H9 (cell line): ENCODE measurements around the gene RMND5B. TPM values are rescaled to one million over a fixed set of nuclear protein-coding genes. Genes with fewer than 3 reads are reported as not detected.

Source experiments
- DNase-seq: peaks from one replicate; pipeline ENCODE4 v3.0.0-alpha.2; 2017
- H2AFZ ChIP-seq: one replicate; pipeline ENCODE4 v1.6.1; 2013; ENCODE audit warnings: mild to moderate bottlenecking, low read length, control low read depth, moderate library complexity
- H2AK5ac ChIP-seq: 2 replicates; pipeline ENCODE4 v1.6.1; 2013; ENCODE audit warnings: low read length, control low read depth, mixed read lengths; ENCODE audit not compliant: insufficient read length
- H2BK120ac ChIP-seq: one replicate; pipeline ENCODE4 v1.6.1; 2013; ENCODE audit warnings: low read depth, mild to moderate bottlenecking, low read length, control low read depth, inconsistent platforms; ENCODE audit not compliant: poor library complexity, severe bottlenecking
- H2BK12ac ChIP-seq: 2 replicates; pipeline ENCODE4 v1.6.1; 2013; ENCODE audit warnings: low read length, control low read depth, mixed read lengths, low read depth; ENCODE audit not compliant: insufficient read length
- H2BK15ac ChIP-seq: 2 replicates; pipeline ENCODE4 v1.6.1; 2013; ENCODE audit warnings: low read depth, low read length, control low read depth
- H2BK20ac ChIP-seq: one replicate; pipeline ENCODE4 v1.6.1; 2013; ENCODE audit warnings: low read depth, mild to moderate bottlenecking, low read length, control low read depth, inconsistent platforms; ENCODE audit not compliant: poor library complexity, severe bottlenecking
- H2BK5ac ChIP-seq: 2 replicates; pipeline ENCODE4 v1.6.1; 2013; ENCODE audit warnings: low read length, control low read depth, mixed read lengths; ENCODE audit not compliant: insufficient read length
- H3K14ac ChIP-seq: 2 replicates; pipeline ENCODE4 v1.6.1; 2013; ENCODE audit warnings: low read length, control low read depth; ENCODE audit not compliant: insufficient read depth
- H3K18ac ChIP-seq: 2 replicates; pipeline ENCODE4 v1.6.1; 2013; ENCODE audit warnings: low read depth, mild to moderate bottlenecking, mixed read lengths, low read length, control low read depth; ENCODE audit not compliant: insufficient read length
- H3K23ac ChIP-seq: 2 replicates; pipeline ENCODE4 v1.6.1; 2013; ENCODE audit warnings: low read length, control low read depth, mixed read lengths, low read depth; ENCODE audit not compliant: insufficient read length
- H3K23me2 ChIP-seq: 2 replicates; pipeline ENCODE4 v1.6.1; 2013; ENCODE audit warnings: low read depth, mild to moderate bottlenecking, mixed read lengths, low read length, control low read depth; ENCODE audit not compliant: insufficient read length, poor library complexity, severe bottlenecking
- H3K27ac ChIP-seq: 2 replicates; pipeline ENCODE4 v1.5.1; 2013; ENCODE audit warnings: low read length, control low read depth, mixed read lengths, low read depth; ENCODE audit not compliant: insufficient read length
- H3K27me3 ChIP-seq: 2 replicates; pipeline ENCODE4 v1.6.1; 2013; ENCODE audit warnings: low read length, control low read depth, inconsistent platforms; ENCODE audit not compliant: insufficient read depth
- H3K4ac ChIP-seq: 2 replicates; pipeline ENCODE4 v1.6.1; 2013; ENCODE audit warnings: low read depth, mild to moderate bottlenecking, control low read depth, inconsistent platforms, low read length, moderate library complexity
- H3K4me1 ChIP-seq: 2 replicates; pipeline ENCODE4 v1.6.1; 2013; ENCODE audit warnings: low read length, control low read depth, inconsistent platforms; ENCODE audit not compliant: insufficient read depth
- H3K4me2 ChIP-seq: 2 replicates; pipeline ENCODE4 v1.6.1; 2013; ENCODE audit warnings: low read length, control low read depth, mixed read lengths; ENCODE audit not compliant: insufficient read length, insufficient read depth
- H3K56ac ChIP-seq: 2 replicates; pipeline ENCODE4 v1.6.1; 2013; ENCODE audit warnings: low read depth, mild to moderate bottlenecking, mixed read lengths, low read length, control low read depth; ENCODE audit not compliant: insufficient read length
- H3K79me1 ChIP-seq: 2 replicates; pipeline ENCODE4 v1.6.1; 2013; ENCODE audit warnings: low read depth, mild to moderate bottlenecking, moderate library complexity, low read length, control low read depth, inconsistent platforms; ENCODE audit not compliant: insufficient read depth, poor library complexity, severe bottlenecking
- H3K79me2 ChIP-seq: 2 replicates; pipeline ENCODE4 v1.6.1; 2013; ENCODE audit warnings: low read length, control low read depth, inconsistent platforms; ENCODE audit not compliant: insufficient read depth
- H3K9ac ChIP-seq: 2 replicates; pipeline ENCODE4 v1.6.1; 2013; ENCODE audit warnings: low read length, control low read depth, mixed read lengths; ENCODE audit not compliant: insufficient read length; ENCODE audit errors: extremely low read depth
- H3K9me3 ChIP-seq: one replicate; pipeline ENCODE4 v1.6.1; 2013; ENCODE audit warnings: low read depth, low read length, inconsistent platforms; ENCODE audit not compliant: control insufficient read depth
- H3T11ph ChIP-seq: one replicate; pipeline ENCODE4 v1.6.1; 2013; ENCODE audit warnings: mild to moderate bottlenecking, low read length, control low read depth, inconsistent platforms
- H4K20me1 ChIP-seq: one replicate; pipeline ENCODE4 v1.6.1; 2013; ENCODE audit not compliant: control insufficient read depth, insufficient read length, insufficient read depth
- H4K5ac ChIP-seq: 2 replicates; pipeline ENCODE4 v1.6.1; 2013; ENCODE audit warnings: low read depth, mild to moderate bottlenecking, mixed read lengths, low read length, control low read depth; ENCODE audit not compliant: insufficient read length
- H4K8ac ChIP-seq: replicated peaks from 2 replicates; pipeline ENCODE4 v1.6.1; 2013; ENCODE audit warnings: low read length, control low read depth, mixed read lengths, low read depth; ENCODE audit not compliant: insufficient read length
- H4K91ac ChIP-seq: 2 replicates; pipeline ENCODE4 v1.6.1; 2013; ENCODE audit warnings: low read depth, mild to moderate bottlenecking, moderate library complexity, mixed read lengths, low read length, control low read depth; ENCODE audit not compliant: insufficient read length
- H3K27ac Mint-ChIP-seq, 3 experiments: 2 replicates in 2 of 3; 3 replicates in 1 of 3; pipeline ENCODE4 v1.8.0; 2020 to 2021; ENCODE audit warnings: mixed read lengths in 3 of 3, mild to moderate bottlenecking in 1 of 3, moderate library complexity in 1 of 3
- H3K27me3 Mint-ChIP-seq: 2 replicates; pipeline ENCODE4 v1.8.0; 2021; ENCODE audit warnings: low read depth, mild to moderate bottlenecking, moderate library complexity, mixed read lengths
- H3K36me3 Mint-ChIP-seq, 3 experiments: 2 replicates in 2 of 3; 3 replicates in 1 of 3; pipeline ENCODE4 v1.8.0; 2020 to 2021; ENCODE audit warnings: low read depth in 3 of 3, mixed read lengths in 3 of 3; ENCODE audit not compliant: insufficient read depth in 1 of 3
- H3K4me1 Mint-ChIP-seq, 2 experiments: 2 replicates each; pipeline ENCODE4 v1.8.0; 2020; ENCODE audit warnings: mixed read lengths in 2 of 2
- H3K4me3 Mint-ChIP-seq, 2 experiments: 2 replicates in 1 of 2; 3 replicates in 1 of 2; pipeline ENCODE4 v1.8.0; 2020 to 2021; ENCODE audit warnings: mild to moderate bottlenecking in 2 of 2, mixed read lengths in 2 of 2, moderate library complexity in 1 of 2
- H3K9me3 Mint-ChIP-seq, 2 experiments: 2 replicates in 1 of 2; 3 replicates in 1 of 2; pipeline ENCODE4 v1.8.0; 2020; ENCODE audit warnings: mild to moderate bottlenecking in 2 of 2, mixed read lengths in 2 of 2, moderate library complexity in 1 of 2
- whole genome bisulfite sequencing: extraction: QIAGEN DNeasy Blood & Tissue Kit; methylation state at CpG from one replicate; pipeline ENCODE4 v1.1.7; 2013; ENCODE audit warnings: missing lambda C conversion rate, low lambda C conversion rate, mixed read lengths; ENCODE audit not compliant: insufficient read length; ENCODE audit errors: extremely low coverage; 5-methylcytosine and 5-hydroxymethylcytosine counted together
- total RNA-seq: library from RNA; stranded (reverse); gene quantifications from 2 replicates; pipeline ENCODE4 v1.2.1, GENCODE V29; 2021
- TF ChIP-seq, protein P1 (sequence below): fragments of 200-600 bp; sonication (generic); conservative IDR thresholded peaks from 3 replicates; pipeline ENCODE4 v1.8.0; 2021; ENCODE audit warnings: antibody characterized with exemption, mild to moderate bottlenecking

RMND5B gene
- total RNA-seq, 1 experiment from 2014 or later, result 86.4 TPM

GRCh38 chr5:178106086-178106485 lies 24.7 kb upstream of the RMND5B start:
- Histone ChIP-seq H3K9ac (no peak overlapping the region), H2AFZ (no peak overlapping the region), H3K14ac (no peak overlapping the region), H2AK5ac (no peak overlapping the region), H3K4ac (no peak overlapping the region), H4K5ac (no peak overlapping the region), H3K9me3 (no peaks in the 10 kb centered on the region), H3K23me2 (no peaks in the 10 kb centered on the region), H2BK120ac (no peak overlapping the region), H2BK12ac (no peak overlapping the region), H3K56ac (no peak overlapping the region), H3K27ac (no peak overlapping the region), H4K20me1 (no peaks in the 10 kb centered on the region), H3K23ac (no peak overlapping the region), H2BK20ac (no peak overlapping the region), H4K91ac (no peak overlapping the region), H2BK5ac (no peak overlapping the region), H3K79me1 (no peaks in the 10 kb centered on the region), H3K79me2 (no peaks in the 10 kb centered on the region), H3T11ph (no peak overlapping the region), H3K4me1 (peaks cover 3% of the 10 kb centered on the region; the same call in 1 of the 2 replicates), H4K8ac (no peak overlapping the region), H3K4me2 (no peak overlapping the region), H3K27me3 (no peaks in the 10 kb centered on the region), H3K18ac (no peak overlapping the region), H2BK15ac (no peak overlapping the region)
- Mint-ChIP-seq H3K4me1 (peaks cover 10 to 13% of the 10 kb centered on the region in 2 experiments), H3K9me3 (peaks cover 0 to 3% of the 10 kb centered on the region in 2 experiments; a peak in 1 of 5 replicates), H3K27me3 (peaks cover 6% of the 10 kb centered on the region), H3K36me3 (no peaks in the 10 kb centered on the region), H3K4me3 (no peak overlapping the region), H3K27ac (no peak overlapping the region)
- no peak for DNase-seq
- TF ChIP-seq, protein P1, sequence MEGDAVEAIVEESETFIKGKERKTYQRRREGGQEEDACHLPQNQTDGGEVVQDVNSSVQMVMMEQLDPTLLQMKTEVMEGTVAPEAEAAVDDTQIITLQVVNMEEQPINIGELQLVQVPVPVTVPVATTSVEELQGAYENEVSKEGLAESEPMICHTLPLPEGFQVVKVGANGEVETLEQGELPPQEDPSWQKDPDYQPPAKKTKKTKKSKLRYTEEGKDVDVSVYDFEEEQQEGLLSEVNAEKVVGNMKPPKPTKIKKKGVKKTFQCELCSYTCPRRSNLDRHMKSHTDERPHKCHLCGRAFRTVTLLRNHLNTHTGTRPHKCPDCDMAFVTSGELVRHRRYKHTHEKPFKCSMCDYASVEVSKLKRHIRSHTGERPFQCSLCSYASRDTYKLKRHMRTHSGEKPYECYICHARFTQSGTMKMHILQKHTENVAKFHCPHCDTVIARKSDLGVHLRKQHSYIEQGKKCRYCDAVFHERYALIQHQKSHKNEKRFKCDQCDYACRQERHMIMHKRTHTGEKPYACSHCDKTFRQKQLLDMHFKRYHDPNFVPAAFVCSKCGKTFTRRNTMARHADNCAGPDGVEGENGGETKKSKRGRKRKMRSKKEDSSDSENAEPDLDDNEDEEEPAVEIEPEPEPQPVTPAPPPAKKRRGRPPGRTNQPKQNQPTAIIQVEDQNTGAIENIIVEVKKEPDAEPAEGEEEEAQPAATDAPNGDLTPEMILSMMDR, result no peak
- WGBS, result no CpG with 5 or more reads among the region's 4 CpGs
